Neural progenitor cell (in vitro differentiated cells): ENCODE results near the gene TMEM131L. TPM values are rescaled to one million over a fixed set of nuclear protein-coding genes. Genes with fewer than 3 reads are reported as not detected.

ENCODE experiments used
- DNase-seq: peaks from one replicate; pipeline ENCODE4 v3.0.0-alpha.2; 2016; ENCODE audit warnings: low spot score
- H2AFZ ChIP-seq: fragments of 200-600 bp; sonication (generic); replicated peaks from 2 replicates; pipeline ENCODE4 v1.6.1; 2016; ENCODE audit warnings: antibody characterized with exemption
- H3F3A ChIP-seq: fragments of 200-600 bp; sonication (generic); 2 replicates; pipeline ENCODE4 v1.6.1; 2016; ENCODE audit warnings: antibody characterized with exemption, low read depth
- H3K27ac ChIP-seq: fragments of 200-600 bp; sonication (generic); 2 replicates; pipeline ENCODE4 v1.5.1; 2016; ENCODE audit warnings: mild to moderate bottlenecking
- H3K27me3 ChIP-seq: fragments of 200-600 bp; sonication (generic); 2 replicates; pipeline ENCODE4 v1.6.1; 2016; ENCODE audit warnings: mild to moderate bottlenecking, moderate library complexity
- H3K36me3 ChIP-seq: fragments of 200-600 bp; sonication (generic); 2 replicates; pipeline ENCODE4 v1.5.1; 2016
- H3K4me1 ChIP-seq: fragments of 200-600 bp; sonication (generic); 2 replicates; pipeline ENCODE4 v1.6.1; 2016; ENCODE audit warnings: mixed run types
- H3K4me2 ChIP-seq: fragments of 200-600 bp; sonication (generic); 2 replicates; pipeline ENCODE4 v1.6.1; 2016
- H3K4me3 ChIP-seq: fragments of 200-600 bp; sonication (generic); 2 replicates; pipeline ENCODE4 v1.5.1; 2016
- H3K79me2 ChIP-seq: fragments of 200-600 bp; sonication (generic); 2 replicates; pipeline ENCODE4 v1.6.1; 2016; ENCODE audit warnings: low read depth
- H3K9ac ChIP-seq: fragments of 200-600 bp; sonication (generic); 2 replicates; pipeline ENCODE4 v1.6.1; 2016
- H3K9me3 ChIP-seq: fragments of 200-600 bp; sonication (generic); 2 replicates; pipeline ENCODE4 v1.5.1; 2016; ENCODE audit warnings: low read depth
- H4K20me1 ChIP-seq: fragments of 200-600 bp; sonication (generic); 2 replicates; pipeline ENCODE4 v1.6.1; 2016; ENCODE audit warnings: low read depth
- H3K27ac Mint-ChIP-seq: 3 replicates; pipeline ENCODE4 v1.8.0; 2021; ENCODE audit warnings: mixed read lengths
- H3K27me3 Mint-ChIP-seq: 2 replicates; pipeline ENCODE4 v1.8.0; 2022; ENCODE audit warnings: low read depth, mild to moderate bottlenecking, inconsistent platforms, moderate library complexity, mixed read lengths; ENCODE audit not compliant: insufficient read depth
- H3K36me3 Mint-ChIP-seq: 3 replicates; pipeline ENCODE4 v1.8.0; 2021; ENCODE audit warnings: mixed read lengths
- H3K4me1 Mint-ChIP-seq: 3 replicates; pipeline ENCODE4 v1.8.0; 2021; ENCODE audit warnings: mixed read lengths
- H3K4me3 Mint-ChIP-seq: 3 replicates; pipeline ENCODE4 v1.8.0; 2021; ENCODE audit warnings: mild to moderate bottlenecking, moderate library complexity, mixed read lengths
- H3K9me3 Mint-ChIP-seq: 3 replicates; pipeline ENCODE4 v1.8.0; 2020; ENCODE audit warnings: mixed read lengths
- EZH2 ChIP-seq: fragments of 200-600 bp; sonication (generic); IDR thresholded peaks from 2 replicates; pipeline ENCODE4 v1.6.1; 2017; ENCODE audit warnings: antibody characterized with exemption, mild to moderate bottlenecking, moderate library complexity
- EZH2phosphoT487 ChIP-seq: fragments of 200-600 bp; sonication (generic); IDR thresholded peaks from 2 replicates; pipeline ENCODE4 v1.6.1; 2017; ENCODE audit warnings: antibody characterized with exemption
- total RNA-seq: library from RNA; depleted of rRNA; stranded (reverse); fragments of >200 nt; gene quantifications from 2 replicates; pipeline ENCODE4 v1.2.3, GENCODE V29; 2015; ENCODE audit warnings: low replicate concordance
- TF ChIP-seq, protein P1 (sequence below): fragments of 200-600 bp; sonication (generic); IDR thresholded peaks from 2 replicates; pipeline ENCODE4 v1.5.1; 2017; ENCODE audit warnings: antibody characterized with exemption, mild to moderate bottlenecking

The TMEM131L gene
- total RNA-seq, 1 donor from 2014 or later = 14.8 TPM

DNA sequence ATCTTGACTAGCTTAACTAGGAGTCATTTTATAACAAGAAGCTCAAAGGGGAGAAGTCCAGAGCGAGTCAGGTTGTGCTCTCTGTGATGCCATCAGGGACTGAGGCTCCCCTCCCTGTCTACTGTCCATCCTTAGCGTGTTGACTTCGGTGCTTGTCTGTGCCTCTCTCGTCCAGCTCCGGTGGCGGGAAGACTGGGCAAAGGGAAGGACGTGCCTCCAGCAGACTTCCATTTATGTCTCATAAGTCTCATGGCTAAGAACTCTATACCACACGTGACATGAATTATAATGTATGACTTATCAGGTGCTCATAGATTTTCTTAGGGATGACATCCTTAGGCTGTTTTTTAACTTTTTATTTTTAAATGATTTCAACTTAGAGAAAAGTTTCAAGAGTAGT is 125.3 kb downstream of the TMEM131L start:
- H3K27ac ChIP-seq = no peak overlapping the region
- DNase-seq = no peak
- no peak overlapping the region for H3K9ac ChIP-seq
- H3K4me1 ChIP-seq = no peaks in the 10 kb centered on the region
- H3K4me3 ChIP-seq = no peak overlapping the region
- no peaks in the 10 kb centered on the region for H3K27me3 Mint-ChIP-seq
- no peaks in the 10 kb centered on the region for H3K9me3 ChIP-seq
- no peaks in the 10 kb centered on the region for H3F3A ChIP-seq
- H4K20me1 ChIP-seq = no peaks in the 10 kb centered on the region
- no peaks in the 10 kb centered on the region for H3K9me3 Mint-ChIP-seq
- H3K4me1 Mint-ChIP-seq = no peaks in the 10 kb centered on the region
- H3K4me3 Mint-ChIP-seq = no peak overlapping the region
- H3K27ac Mint-ChIP-seq = no peak overlapping the region
- no peak overlapping the region for H2AFZ ChIP-seq
- H3K27me3 ChIP-seq = no peaks in the 10 kb centered on the region
- no peak for TF ChIP-seq EZH2
- TF ChIP-seq, protein P1, sequence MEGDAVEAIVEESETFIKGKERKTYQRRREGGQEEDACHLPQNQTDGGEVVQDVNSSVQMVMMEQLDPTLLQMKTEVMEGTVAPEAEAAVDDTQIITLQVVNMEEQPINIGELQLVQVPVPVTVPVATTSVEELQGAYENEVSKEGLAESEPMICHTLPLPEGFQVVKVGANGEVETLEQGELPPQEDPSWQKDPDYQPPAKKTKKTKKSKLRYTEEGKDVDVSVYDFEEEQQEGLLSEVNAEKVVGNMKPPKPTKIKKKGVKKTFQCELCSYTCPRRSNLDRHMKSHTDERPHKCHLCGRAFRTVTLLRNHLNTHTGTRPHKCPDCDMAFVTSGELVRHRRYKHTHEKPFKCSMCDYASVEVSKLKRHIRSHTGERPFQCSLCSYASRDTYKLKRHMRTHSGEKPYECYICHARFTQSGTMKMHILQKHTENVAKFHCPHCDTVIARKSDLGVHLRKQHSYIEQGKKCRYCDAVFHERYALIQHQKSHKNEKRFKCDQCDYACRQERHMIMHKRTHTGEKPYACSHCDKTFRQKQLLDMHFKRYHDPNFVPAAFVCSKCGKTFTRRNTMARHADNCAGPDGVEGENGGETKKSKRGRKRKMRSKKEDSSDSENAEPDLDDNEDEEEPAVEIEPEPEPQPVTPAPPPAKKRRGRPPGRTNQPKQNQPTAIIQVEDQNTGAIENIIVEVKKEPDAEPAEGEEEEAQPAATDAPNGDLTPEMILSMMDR = no peak
- TF ChIP-seq EZH2phosphoT487 = no peak
- H3K4me2 ChIP-seq = no peak overlapping the region
- no peaks in the 10 kb centered on the region for H3K36me3 ChIP-seq
- peaks cover 19% of the 10 kb centered on the region for H3K36me3 Mint-ChIP-seq
- no peaks in the 10 kb centered on the region for H3K79me2 ChIP-seq

DNA sequence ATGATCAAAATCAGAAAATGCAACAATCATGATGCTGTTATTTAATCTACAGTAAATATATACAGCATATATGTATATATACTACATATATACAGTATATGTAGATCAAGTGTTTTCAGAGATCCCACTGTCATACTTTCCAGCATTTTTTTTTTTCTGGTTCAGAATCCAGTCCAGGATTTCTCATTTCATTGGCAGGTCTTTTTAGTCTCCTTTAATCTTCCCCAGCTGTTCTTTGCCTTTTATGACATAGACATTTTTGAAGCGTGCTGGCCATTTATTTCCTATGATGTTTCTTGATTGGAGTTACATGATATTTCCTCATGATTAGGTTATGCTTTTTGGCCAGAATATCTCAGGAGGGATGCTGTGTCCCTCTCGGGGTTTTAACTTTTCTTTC is 125.9 kb downstream of the TMEM131L start:
- no peak overlapping the region for H3K27ac Mint-ChIP-seq

DNA sequence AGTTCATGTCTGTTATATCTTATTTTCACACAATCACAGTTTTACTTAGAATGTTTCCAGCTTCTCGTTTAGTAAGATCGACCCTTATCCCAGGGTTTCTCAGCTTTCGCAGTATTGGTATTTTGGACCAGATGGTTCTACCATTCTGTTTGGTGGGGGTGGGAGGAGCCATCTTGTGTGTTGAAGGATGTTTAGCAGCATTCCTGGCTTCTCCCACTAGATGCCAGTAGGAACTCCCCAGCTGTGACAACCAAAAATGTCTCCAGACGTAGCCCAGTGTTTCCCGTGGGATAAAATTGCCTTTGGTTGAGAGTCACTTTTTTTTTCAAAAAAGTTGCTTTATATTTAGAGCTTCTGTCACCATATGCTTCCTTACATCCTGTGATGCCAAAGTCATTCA is 127.0 kb downstream of the TMEM131L start:
- Histone ChIP-seq H3K4me2 (no peak overlapping the region), H2AFZ (no peak overlapping the region), H3K27ac (no peak overlapping the region), H3K79me2 (no peaks in the 10 kb centered on the region), H3K4me3 (no peak overlapping the region), H3K27me3 (no peaks in the 10 kb centered on the region), H3K4me1 (no peaks in the 10 kb centered on the region), H3K36me3 (no peaks in the 10 kb centered on the region), H3F3A (no peaks in the 10 kb centered on the region), H4K20me1 (no peaks in the 10 kb centered on the region), H3K9ac (no peak overlapping the region), H3K9me3 (no peaks in the 10 kb centered on the region)
- Mint-ChIP-seq H3K4me3 (no peak overlapping the region), H3K27ac (no peak overlapping the region), H3K9me3 (no peaks in the 10 kb centered on the region), H3K27me3 (no peaks in the 10 kb centered on the region), H3K4me1 (no peaks in the 10 kb centered on the region), H3K36me3 (peaks cover 23% of the 10 kb centered on the region)
- DNase-seq = no peak
- TF ChIP-seq EZH2phosphoT487 (no peak), EZH2 (no peak)
- TF ChIP-seq, protein P1 = no peak

More for the DNA sequence above, 125.9 kb downstream of the TMEM131L start:
- H3K4me3 ChIP-seq = no peak overlapping the region
- H3K4me1 ChIP-seq = no peaks in the 10 kb centered on the region
- no peaks in the 10 kb centered on the region for H3F3A ChIP-seq
- no peaks in the 10 kb centered on the region for H3K79me2 ChIP-seq
- H3K4me3 Mint-ChIP-seq = no peak overlapping the region
- H3K9me3 Mint-ChIP-seq = no peaks in the 10 kb centered on the region
- DNase-seq = no peak
- no peak overlapping the region for H3K27ac ChIP-seq
- H3K9me3 ChIP-seq = no peaks in the 10 kb centered on the region
- H3K36me3 ChIP-seq = no peaks in the 10 kb centered on the region
- H3K4me2 ChIP-seq = no peak overlapping the region
- H4K20me1 ChIP-seq = no peaks in the 10 kb centered on the region
- H3K4me1 Mint-ChIP-seq = no peaks in the 10 kb centered on the region
- no peaks in the 10 kb centered on the region for H3K27me3 Mint-ChIP-seq
- H3K9ac ChIP-seq = no peak overlapping the region
- H3K27me3 ChIP-seq = no peaks in the 10 kb centered on the region
- peaks cover 20% of the 10 kb centered on the region for H3K36me3 Mint-ChIP-seq
- no peak overlapping the region for H2AFZ ChIP-seq
- TF ChIP-seq EZH2 (no peak), EZH2phosphoT487 (no peak)
- TF ChIP-seq, protein P1 = no peak
